HG03575 (cell line): ENCODE results near the gene COG1.

Experiments used
- ATAC-seq: cut with Tn5 transposase; IDR thresholded peaks from one replicate; pipeline ENCODE4 v1.9.1; 2021; ENCODE audit not compliant: unreplicated experiment, insufficient number of reproducible peaks, low FRiP score; ENCODE audit errors: extremely low read depth

COG1 gene

DNA sequence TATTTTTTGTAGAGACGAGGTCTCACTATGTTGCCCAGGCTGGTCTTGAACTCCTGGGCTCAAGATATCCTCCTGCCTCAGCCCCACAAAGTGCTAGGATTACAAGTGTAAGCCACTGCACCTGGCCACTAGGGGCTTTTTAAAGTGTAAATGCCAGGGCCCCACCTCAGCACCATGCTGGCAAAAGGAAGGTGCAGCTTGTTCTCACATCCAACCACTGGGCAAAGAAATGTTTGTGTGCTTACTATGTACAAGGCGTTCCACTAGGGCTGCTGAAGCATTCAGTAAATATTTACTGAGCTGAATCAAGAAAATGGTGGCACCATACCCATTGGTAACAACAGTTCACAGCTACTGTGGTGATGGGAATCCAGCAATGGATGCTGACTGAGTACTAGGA lies 22.6 kb downstream of the COG1 start:
- ATAC-seq = no peak

DNA sequence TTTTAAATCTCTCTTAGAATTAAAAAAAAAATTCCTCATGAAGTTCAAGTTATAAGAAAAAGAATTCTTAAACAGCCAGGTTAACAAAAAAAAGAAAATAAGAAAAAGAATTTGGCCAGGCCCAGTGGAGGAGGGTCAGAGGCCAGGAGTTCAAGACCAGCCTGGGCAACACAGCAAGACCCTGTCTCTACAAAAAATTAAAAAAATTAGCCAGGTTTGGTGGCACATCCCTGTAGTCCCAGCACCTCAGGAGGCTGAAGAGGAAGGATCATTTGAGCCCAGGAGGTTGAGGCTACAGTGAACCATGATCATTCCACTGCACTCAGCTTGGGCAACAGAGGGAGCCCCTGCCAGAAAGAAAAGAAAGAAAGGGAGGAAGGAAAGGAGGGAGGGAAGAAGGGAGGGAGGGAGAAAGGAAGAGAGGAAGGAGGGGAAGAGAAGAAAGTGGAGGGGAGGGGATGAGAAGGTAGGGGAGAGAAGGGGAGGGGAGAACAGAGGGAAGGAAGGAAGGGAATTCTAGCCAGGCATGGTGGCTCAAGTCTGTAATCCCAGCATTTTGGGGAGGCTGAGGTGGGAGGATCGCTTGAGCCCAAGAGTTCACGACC lies 30.9 kb downstream of the COG1 start:
- no peak for ATAC-seq

DNA sequence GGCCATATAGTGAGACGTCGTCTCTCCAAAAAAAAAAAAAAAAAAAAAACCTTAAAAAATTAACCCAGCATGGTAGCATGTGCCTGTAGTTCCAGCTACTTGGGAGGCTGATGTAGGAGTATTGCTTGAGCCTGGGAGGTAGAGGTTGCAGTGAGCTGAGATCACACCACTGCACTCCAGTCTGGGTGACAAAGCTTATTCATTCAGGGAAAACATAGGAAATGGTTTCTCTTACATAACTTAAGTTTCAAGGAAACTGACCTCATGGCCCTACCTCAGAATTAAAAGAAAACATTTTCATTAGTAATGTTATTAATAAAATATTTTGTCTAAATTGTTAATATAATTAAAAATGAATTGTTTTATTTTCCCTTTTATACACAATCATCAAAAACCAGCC lies 31.4 kb downstream of the COG1 start:
- no peak for ATAC-seq

- ATAC-seq = no peak
These were observed 31.9 kb downstream of the COG1 start for GRCh38 chr17:73224663-73225305.

GRCh38 chr17:73226556-73227172 lies 33.8 kb downstream of the COG1 start:
- no peak for ATAC-seq

GRCh38 chr17:73227379-73227778 lies 34.5 kb downstream of the COG1 start:
- ATAC-seq = no peak

DNA sequence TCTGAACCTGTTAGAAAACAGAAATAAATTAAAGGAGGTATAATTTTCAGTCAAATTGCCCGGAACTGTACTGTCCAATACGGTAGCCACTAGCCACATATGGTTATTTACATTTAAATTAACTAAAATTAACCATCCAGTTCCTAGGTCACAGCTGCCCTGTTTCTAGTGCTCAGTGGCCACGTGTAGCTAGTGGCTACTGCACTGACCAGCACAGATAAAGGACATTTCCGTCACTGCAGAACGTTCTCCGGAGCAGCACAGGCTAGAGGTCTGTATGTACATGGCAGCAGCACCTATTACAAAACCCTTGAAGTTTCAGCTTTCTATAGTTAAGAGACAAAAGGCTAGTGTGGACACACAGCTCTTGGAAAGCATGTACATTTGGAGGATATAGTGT lies 35.1 kb downstream of the COG1 start:
- no peak for ATAC-seq

DNA sequence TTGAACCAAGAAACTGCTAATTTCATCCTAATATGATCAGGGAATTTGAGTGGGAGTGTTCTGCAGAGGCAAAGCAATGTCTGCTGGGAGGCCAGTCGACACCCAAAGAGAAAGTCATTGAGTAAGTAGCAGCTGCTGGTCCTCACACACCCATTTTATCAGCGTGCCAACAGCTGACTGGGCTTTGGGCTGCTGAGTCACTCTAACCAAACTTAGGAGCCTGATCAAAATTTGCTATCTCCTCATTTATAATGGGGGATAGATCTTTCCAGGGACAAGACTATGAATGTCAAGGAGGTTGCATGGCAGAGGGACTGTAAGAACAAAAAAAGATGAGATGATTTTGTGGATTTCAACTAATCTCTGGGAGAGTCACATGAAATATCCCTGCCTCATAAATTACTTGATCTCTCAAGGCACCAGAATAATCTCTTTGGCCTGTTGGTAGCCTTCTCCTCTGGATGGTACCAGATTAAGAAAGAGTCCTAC lies 35.9 kb downstream of the COG1 start:
- ATAC-seq = no peak

DNA sequence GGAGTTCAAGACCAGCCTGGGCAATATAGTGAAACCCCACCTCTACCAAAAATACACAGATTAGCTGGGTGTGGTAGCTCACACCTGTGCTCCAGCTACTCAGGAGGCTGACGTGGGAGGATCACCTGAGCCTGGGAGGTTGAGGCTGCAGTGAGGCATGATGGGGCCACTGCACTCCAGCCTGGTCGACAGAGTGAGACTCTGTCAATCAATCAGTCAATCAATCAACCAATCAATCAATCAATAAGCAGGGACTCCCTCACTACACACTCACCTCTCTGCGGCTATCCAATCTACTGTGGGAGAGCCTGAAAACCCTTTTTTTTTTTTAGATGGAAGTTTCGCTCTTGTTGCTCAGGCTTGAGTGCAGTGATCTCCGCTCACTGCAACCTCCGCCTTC lies 37.2 kb downstream of the COG1 start:
- no peak for ATAC-seq

DNA sequence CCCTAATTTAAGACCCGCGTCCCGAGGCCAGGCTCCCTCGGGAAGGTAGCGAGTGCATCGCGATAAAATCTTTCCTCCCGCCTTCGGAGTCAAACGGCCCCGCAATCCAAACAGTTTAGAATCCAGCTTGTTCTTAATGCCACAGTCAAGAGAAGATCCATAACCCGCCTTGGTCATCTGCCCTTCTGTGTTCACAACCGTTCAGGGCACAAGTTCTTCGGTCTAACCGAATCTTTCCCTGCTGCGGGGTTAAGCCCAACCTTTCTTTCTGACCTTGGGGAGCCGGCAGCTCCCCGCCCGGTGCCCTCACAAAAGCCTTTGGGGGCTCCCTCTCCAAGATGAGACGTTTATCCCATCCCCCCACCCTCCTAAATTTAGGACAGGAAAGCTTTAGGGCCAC lies 38.5 kb downstream of the COG1 start:
- no peak for ATAC-seq

GRCh38 chr17:73231841-73232586 lies 39.2 kb downstream of the COG1 start:
- ATAC-seq = no peak

GRCh38 chr17:73232587-73233373 lies 39.9 kb downstream of the COG1 start:
- no peak for ATAC-seq

- ATAC-seq = no peak
These were observed 41.9 kb downstream of the COG1 start for GRCh38 chr17:73234736-73235135.

DNA sequence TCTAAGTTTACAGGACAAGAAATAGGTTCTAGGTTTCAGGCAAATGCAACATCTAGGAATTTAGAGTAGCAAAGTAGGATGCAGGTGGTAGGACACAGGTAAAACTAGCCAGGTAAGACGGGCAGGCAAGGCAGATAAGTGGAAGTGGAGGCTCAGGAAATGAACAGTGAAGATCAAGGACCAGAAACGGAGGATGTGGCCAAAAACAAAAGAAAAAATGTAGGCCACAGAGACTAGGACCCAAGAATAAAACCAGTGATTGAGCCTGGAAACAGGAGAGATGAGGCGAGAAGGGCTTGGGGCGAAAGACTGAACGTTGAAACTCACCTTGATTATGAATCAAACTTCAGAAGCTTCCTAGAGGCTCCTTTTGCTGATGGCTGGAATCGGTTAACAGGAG lies 44.9 kb downstream of the COG1 start:
- no peak for ATAC-seq

DNA sequence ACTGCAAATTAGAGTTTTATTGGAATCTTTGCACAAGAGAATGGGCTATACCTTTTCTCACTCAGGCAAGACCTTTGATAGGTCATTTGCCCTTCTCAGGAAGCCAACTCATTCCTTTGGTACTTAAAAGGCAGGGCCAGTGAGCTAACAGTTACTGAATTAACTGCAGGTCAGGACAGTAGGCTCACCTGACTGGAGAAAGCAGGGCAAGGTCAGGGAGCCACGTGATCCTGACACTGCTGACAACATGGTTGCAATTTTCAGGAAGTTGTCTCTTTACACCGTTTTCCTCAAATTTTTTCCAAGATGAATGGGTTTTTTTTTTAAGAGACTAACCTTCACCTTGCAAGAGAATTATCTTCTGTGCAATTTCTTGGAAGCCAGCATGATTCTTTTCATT lies 47.7 kb downstream of the COG1 start:
- no peak for ATAC-seq

- no peak for ATAC-seq
These were observed 54.9 kb downstream of the COG1 start for GRCh38 chr17:73247726-73248125.

DNA sequence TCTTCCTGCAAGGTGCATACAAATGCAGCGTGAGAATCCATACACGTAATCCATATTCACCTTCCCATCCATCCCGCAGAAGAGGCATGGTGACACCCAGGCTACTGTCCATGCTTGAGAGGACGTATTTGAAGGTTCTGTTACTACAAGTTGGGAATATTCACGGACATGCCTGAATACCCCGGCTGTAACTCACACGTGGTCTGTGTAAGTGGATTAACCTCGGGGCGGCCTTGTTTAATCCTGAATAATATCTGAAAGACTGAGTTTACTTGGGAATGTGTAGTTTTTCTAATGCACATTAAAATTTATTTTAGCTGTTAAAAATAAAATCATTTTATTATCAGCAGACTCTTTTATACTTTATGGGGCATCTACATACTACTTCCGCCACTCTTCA lies 55.7 kb downstream of the COG1 start:
- ATAC-seq = no peak

DNA sequence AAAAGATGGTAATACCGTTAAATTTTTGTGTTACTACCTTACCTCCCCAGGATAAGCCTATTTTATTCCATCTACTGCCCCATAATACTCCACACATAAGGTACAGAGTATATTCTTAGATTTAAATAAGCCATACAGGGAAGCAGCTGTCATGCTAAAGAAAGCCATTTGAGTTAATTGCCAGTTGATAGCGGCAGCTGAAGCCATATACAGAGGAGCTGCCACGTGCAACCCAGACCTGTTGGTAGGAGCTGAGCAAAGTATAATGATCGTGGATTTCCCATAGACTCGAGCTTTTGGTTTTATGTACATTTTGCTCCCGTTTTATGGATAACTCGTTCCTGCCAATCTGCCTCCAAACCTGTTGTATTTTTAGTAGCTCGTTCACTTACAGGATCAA lies 56.8 kb downstream of the COG1 start:
- no peak for ATAC-seq
